ENCODE data around the gene SLC35A5. TPM values are rescaled to one million over a fixed set of nuclear protein-coding genes. Genes with fewer than 3 reads are reported as not detected.

SLC35A5 gene
- total and polyA plus RNA-seq, 2 of the 4 experiments (the other 2 are of a cell fraction): 19.5 to 25.6 TPM

- H2BK120ac ChIP-seq (ENCODE audit: low read depth, low read length): no peak overlapping the region
- no peak overlapping the region for H3K56ac ChIP-seq (ENCODE audit: extremely low read depth, insufficient read depth, low read length)
- no peaks in the 10 kb centered on the region for H3K9me3 ChIP-seq (ENCODE audit: control insufficient read depth, insufficient read depth, low read length)
- H3K79me1 ChIP-seq (ENCODE audit: low read depth in 1 of 2, low read length in 2 of 2): no peaks in the 10 kb centered on the region
- H2AK5ac ChIP-seq (ENCODE audit: low read depth, low read length): no peak overlapping the region
- no peak overlapping the region for H4K8ac ChIP-seq (ENCODE audit: low read depth in 2 of 2, low read length in 2 of 2)
- H3K4me1 ChIP-seq (ENCODE audit: control insufficient read depth, insufficient read depth, low read length): peaks cover 2% of the 10 kb centered on the region
- ChIA-PET CTCF (interaction anchor here (1.5 kb wide), 1 partner anchor 63 kb away, joined by 4 read pairs; no protein-coding TSS in a partner anchor), POLR2A (ENCODE audit: unreplicated experiment) (no interaction called here)
- TF ChIP-seq RCOR1 (IDR thresholded peaks at IDR 0.05; ENCODE audit: insufficient replicate concordance, low read length) (no peak), SMC3 (IDR thresholded peaks at IDR 0.05; ENCODE audit: low read depth, low read length) (no peak), BHLHE40 (IDR thresholded peaks at IDR 0.05; ENCODE audit: low read depth, low read length) (no peak), MAZ (IDR thresholded peaks at IDR 0.05; ENCODE audit: borderline replicate concordance, low read depth, low read length) (no peak), CHD1 (IDR thresholded peaks at IDR 0.05; ENCODE audit: low read depth, low read length) (no peak), USF2 (IDR thresholded peaks at IDR 0.05; ENCODE audit: low read depth, low read length) (no peak), CTCF (conservative IDR thresholded peaks at IDR 0.05; ENCODE audit: low read depth, low read length) (no peak), RAD21 (IDR thresholded peaks at IDR 0.05; ENCODE audit: low read length) (no peak), RFX5 (IDR thresholded peaks at IDR 0.05; ENCODE audit: low read depth, low read length) (no peak), FOS (IDR thresholded peaks at IDR 0.05; ENCODE audit: low read depth, low read length) (no peak), POLR2A (IDR thresholded peaks at IDR 0.05; ENCODE audit: low read depth, low read length) (no peak), ELK1 (IDR thresholded peaks at IDR 0.05; ENCODE audit: borderline replicate concordance, low read depth, low read length) (no peak), MAFK (IDR thresholded peaks at IDR 0.05; ENCODE audit: low read depth, low read length) (no peak), CEBPB (IDR thresholded peaks at IDR 0.05; ENCODE audit: low read depth, low read length) (no peak), MXI1 (IDR thresholded peaks at IDR 0.05; ENCODE audit: borderline replicate concordance, low read depth, low read length) (no peak), NFE2L2 (IDR thresholded peaks at IDR 0.05; ENCODE audit: low read depth, low read length) (no peak)
- no peak overlapping the region for H3K9ac ChIP-seq (ENCODE audit: low read depth, low read length)
- no peak overlapping the region for H3K14ac ChIP-seq (replicated peaks; ENCODE audit: low read depth, low read length)
- no peak overlapping the region for H3K27ac ChIP-seq (ENCODE audit: insufficient read depth, low read length)
- H4K20me1 ChIP-seq (ENCODE audit: insufficient read depth, low read length): no peaks in the 10 kb centered on the region
- in situ Hi-C loops (cut with MboI; ENCODE audit: low sequenced_read_pairs) (loop anchor here (10.0 kb wide), 1 partner anchor 236 kb away; no protein-coding TSS in a partner anchor), intact Hi-C loops (cut with micrococcal nuclease) (no loop called here), dilution Hi-C loops (cut with HindIII; ENCODE audit: low sequenced_read_pairs, unreplicated experiment) (loop anchor here (25.0 kb wide), 1 partner anchor 408 kb away; the partner anchor contains the start of genes CD200R1 and GTPBP8)
- no peaks in the 10 kb centered on the region for H3K27me3 ChIP-seq (ENCODE audit: control insufficient read depth, insufficient read depth, low read length)
- no peak overlapping the region for H2AK9ac ChIP-seq (replicated peaks; ENCODE audit: low read depth, low read length, poor library complexity)
- DNase-seq: no peak
- no peak overlapping the region for H4K5ac ChIP-seq (ENCODE audit: low read depth, low read length)
- no peak for ATAC-seq (ENCODE audit: low read depth)
- no peak overlapping the region for H4K91ac ChIP-seq (ENCODE audit: insufficient read depth, low read depth, low read length)
- BruUV-seq (replicated peaks): no TSS peak
- no peak overlapping the region for H3K4ac ChIP-seq (ENCODE audit: low read depth, low read length)
- H3K4me2 ChIP-seq (ENCODE audit: low read depth, low read length): no peak overlapping the region
- H2BK20ac ChIP-seq (ENCODE audit: low read depth, low read length): no peak overlapping the region
- H2BK5ac ChIP-seq (ENCODE audit: low read depth, low read length, poor library complexity, severe bottlenecking): no peak overlapping the region
- H3K4me3 ChIP-seq (ENCODE audit: insufficient read depth, low read depth, low read length): no peak overlapping the region
- H3K23ac ChIP-seq (ENCODE audit: low read depth, low read length): no peak overlapping the region
- no peak overlapping the region for H2AFZ ChIP-seq (replicated peaks; ENCODE audit: low read length, poor library complexity)
- H2BK15ac ChIP-seq (ENCODE audit: low read depth, low read length): no peak overlapping the region
- H3K36me3 ChIP-seq (ENCODE audit: control insufficient read depth, insufficient read depth, low read length): peaks cover 10% of the 10 kb centered on the region
- no CpG with 5 or more reads among the region's 3 CpGs for WGBS, 2 experiments (ENCODE audit: extremely low coverage in 2 of 2, insufficient read length in 1 of 2)
- H3K18ac ChIP-seq (ENCODE audit: low read depth, low read length): no peak overlapping the region
- no peaks in the 10 kb centered on the region; the same call in 1 of the 2 replicates for H3K9me1 ChIP-seq (ENCODE audit: insufficient read depth, low read length)
These were observed 17.4 kb downstream of the SLC35A5 start for GRCh38 chr3:112579232-112579631.

Data from IMR-90 (cell line).